Measurements from ENCODE around the gene PACSIN2. TPM values are rescaled to one million over a fixed set of nuclear protein-coding genes. Genes with fewer than 3 reads are reported as not detected.

PACSIN2 gene
- total RNA-seq, 1 experiment from 2014 or later: 70.5 TPM

GRCh38 chr22:43039800-43040199, 24.9 kb upstream of the PACSIN2 start:
- H3K4me1 Mint-ChIP-seq: peaks cover 6% of the 10 kb centered on the region; the same call in 1 of the 2 replicates
- TF ChIP-seq FOXJ3 (CRISPR knock-in tag; IDR thresholded peaks at IDR 0.05; ENCODE audit: borderline replicate concordance): no peak
- no peak for TF ChIP-seq CBFB (CRISPR knock-in tag; IDR thresholded peaks at IDR 0.05; ENCODE audit: low read depth)
- TF ChIP-seq MXD4 (CRISPR knock-in tag; IDR thresholded peaks at IDR 0.05; ENCODE audit: borderline replicate concordance): no peak
- no peak for TF ChIP-seq ZNF423 (CRISPR knock-in tag; IDR thresholded peaks at IDR 0.05)
- TF ChIP-seq ARID4B (CRISPR knock-in tag; IDR thresholded peaks at IDR 0.05; ENCODE audit: borderline replicate concordance): no peak
- no peak for TF ChIP-seq USF1 (CRISPR knock-in tag; IDR thresholded peaks at IDR 0.05)
- TF ChIP-seq ZNF396 (CRISPR knock-in tag; IDR thresholded peaks at IDR 0.05; ENCODE audit: borderline replicate concordance): no peak
- no peak for TF ChIP-seq ZNF671 (CRISPR knock-in tag; IDR thresholded peaks at IDR 0.05)
- no peak for TF ChIP-seq CTCF (IDR thresholded peaks at IDR 0.05)
- TF ChIP-seq ZNF263 (CRISPR knock-in tag; IDR thresholded peaks at IDR 0.05; ENCODE audit: low read depth): no peak
- TF ChIP-seq AR (CRISPR knock-in tag; IDR thresholded peaks at IDR 0.05): no peak
- no peak for TF ChIP-seq NR1H2 (CRISPR knock-in tag; IDR thresholded peaks at IDR 0.05)
- no peak for TF ChIP-seq GABPB1 (CRISPR knock-in tag; IDR thresholded peaks at IDR 0.05)
- no peak for TF ChIP-seq ATF3 (CRISPR knock-in tag; conservative IDR thresholded peaks at IDR 0.05)
- TF ChIP-seq ZNF232 (CRISPR knock-in tag; IDR thresholded peaks at IDR 0.05): no peak
- no peak for TF ChIP-seq MYBL2 (CRISPR knock-in tag; IDR thresholded peaks at IDR 0.05)
- no peak for TF ChIP-seq NFATC4 (CRISPR knock-in tag; IDR thresholded peaks at IDR 0.05)
- TF ChIP-seq ZBTB21 (CRISPR knock-in tag; IDR thresholded peaks at IDR 0.05; ENCODE audit: borderline replicate concordance): no peak
- CTCF ChIA-PET: interaction anchor here (1.1 kb wide), 1 partner anchor 20 kb away, joined by 3 read pairs; no protein-coding TSS in a partner anchor
- DNase-seq (ENCODE audit: low spot score) (no peak), ATAC-seq (no peak)
- no peak overlapping the region for H3K27ac Mint-ChIP-seq
- POLR2A ChIA-PET: no interaction called here
- H3K27me3 Mint-ChIP-seq (ENCODE audit: low read depth): no peaks in the 10 kb centered on the region; the same call in 1 of the 2 replicates
- no peaks in the 10 kb centered on the region for H3K36me3 Mint-ChIP-seq
- H3K4me3 Mint-ChIP-seq: no peak overlapping the region
- no peaks in the 10 kb centered on the region for H3K9me3 Mint-ChIP-seq
